NCI-H82 treated with DMSO at 0.1 percent for 48 hours (cell line): ENCODE data around the gene TMEM150C.
"Not testable (repeated sequence)": the region's sequence is repeated elsewhere in the genome, so short reads cannot be mapped to it uniquely, and the experiment has no call there.

Experiments
- DNase-seq: peaks from one replicate; lab custom pipeline; 2025; ENCODE audit not compliant: unreplicated experiment; lab: John Stamatoyannopoulos, UW

Gene TMEM150C

GRCh38 chr4:82479562-82479961, 82.2 kb downstream of the TMEM150C start:
- DNase-seq, result no peak

- not testable (repeated sequence) for DNase-seq
Observed at GRCh38 chr4:82477469-82477868, 84.3 kb downstream of the TMEM150C start.

- DNase-seq, result not testable (repeated sequence)
Observed at GRCh38 chr4:82475931-82476330, 85.9 kb downstream of the TMEM150C start.

GRCh38 chr4:82473621-82474164, 88.1 kb downstream of the TMEM150C start:
- DNase-seq, result no peak

- not testable (repeated sequence) for DNase-seq
Observed at GRCh38 chr4:82473080-82473479, 88.7 kb downstream of the TMEM150C start.

- DNase-seq, result no peak
Observed at GRCh38 chr4:82469791-82470345, 91.9 kb downstream of the TMEM150C start.

- no peak for DNase-seq
Observed at GRCh38 chr4:82467471-82467870, 94.3 kb downstream of the TMEM150C start.

- no peak for DNase-seq
Observed at GRCh38 chr4:82463221-82463620, 98.6 kb downstream of the TMEM150C start.

- DNase-seq, result peak; percentile 60
Observed at GRCh38 chr4:82462415-82462831, 99.4 kb downstream of the TMEM150C start.

- no peak for DNase-seq
Observed at GRCh38 chr4:82461710-82462109, 100.1 kb downstream of the TMEM150C start.

GRCh38 chr4:82458729-82459128, 103.1 kb downstream of the TMEM150C start:
- no peak for DNase-seq

GRCh38 chr4:82457266-82457665, 104.5 kb downstream of the TMEM150C start:
- DNase-seq, result no peak

GRCh38 chr4:82452026-82452425, 109.8 kb downstream of the TMEM150C start:
- DNase-seq, result no peak

- DNase-seq, result no peak
Observed at GRCh38 chr4:82450966-82451755, 110.6 kb downstream of the TMEM150C start.

- DNase-seq, result no peak
Observed at GRCh38 chr4:82447886-82448285, 113.9 kb downstream of the TMEM150C start.

- DNase-seq, result no peak
Observed at GRCh38 chr4:82439088-82439487, 122.7 kb downstream of the TMEM150C start.

GRCh38 chr4:82437285-82438005, 124.3 kb downstream of the TMEM150C start:
- no peak for DNase-seq

- no peak for DNase-seq
Observed at GRCh38 chr4:82436780-82437179, 125.0 kb downstream of the TMEM150C start.

GRCh38 chr4:82436130-82436529, 125.7 kb downstream of the TMEM150C start:
- no peak for DNase-seq

GRCh38 chr4:82434949-82435348, 126.8 kb downstream of the TMEM150C start:
- DNase-seq, result no peak

GRCh38 chr4:82433791-82434190, 128.0 kb downstream of the TMEM150C start:
- DNase-seq, result no peak
